Stimulated activated CD4-positive, alpha-beta T cell treated with anti-CD3 and anti-CD28 coated beads, Interleukin-4, amount 100 ng/mL, for 48 hours (primary cell): Measurements from ENCODE around the gene ATAD3B.
A peak's percentile ranks its signal among the peaks of the same experiment; 100 is the strongest.
"Not testable (repeated sequence)": the region's sequence is repeated elsewhere in the genome, so short reads cannot be mapped to it uniquely, and the experiment has no call there.

Source experiments
- DNase-seq, 2 donors: peaks; one replicate each; pipeline ENCODE4 v3.0.0-alpha.2; 2020; ENCODE audit warnings: low read depth in 2 of 2

Gene ATAD3B

DNA sequence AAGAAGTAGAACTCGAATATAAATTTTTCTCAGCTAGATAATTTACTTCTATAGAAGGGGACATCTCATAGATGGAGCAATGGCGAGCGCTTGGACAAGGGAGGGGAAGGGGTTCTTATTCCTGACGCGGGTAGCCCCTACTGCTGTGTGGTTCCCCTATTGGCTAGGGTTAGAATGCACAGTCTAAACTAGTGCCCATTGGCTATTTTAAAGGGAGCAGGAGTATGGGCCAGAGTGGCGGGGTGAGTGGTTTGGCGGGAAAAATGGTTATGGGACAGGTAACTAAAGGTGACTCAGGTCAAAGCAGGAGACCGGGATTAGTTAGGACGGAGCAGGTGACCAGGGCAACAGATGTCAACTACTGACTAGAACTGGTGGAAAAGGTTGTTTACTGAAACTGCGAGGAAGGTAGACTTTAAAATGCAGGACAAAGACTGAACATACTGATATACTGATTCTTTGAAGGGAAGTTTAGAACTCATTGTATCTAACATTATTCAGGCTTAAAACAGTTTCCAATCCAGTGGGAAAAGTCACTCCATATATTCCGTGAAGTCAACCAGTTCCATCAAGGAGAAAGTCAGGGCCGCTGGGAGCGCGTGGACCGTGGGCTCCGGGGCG lies 39.5 kb downstream of the ATAD3B start:
- DNase-seq, result peak in 1 of 2 donors; percentile 9

GRCh38 chr1:1511533-1512285 lies 40.1 kb downstream of the ATAD3B start, which contains the start of gene ATAD3A:
TSS of gene ATAD3A (plus strand) at chr1:1512162. CDS start at chr1:1512269, 107 bp downstream.
- DNase-seq, result peak; percentile 93 to 97

GRCh38 chr1:1512425-1512824 lies 40.9 kb downstream of the ATAD3B start:
- DNase-seq, result not testable (repeated sequence)

DNA sequence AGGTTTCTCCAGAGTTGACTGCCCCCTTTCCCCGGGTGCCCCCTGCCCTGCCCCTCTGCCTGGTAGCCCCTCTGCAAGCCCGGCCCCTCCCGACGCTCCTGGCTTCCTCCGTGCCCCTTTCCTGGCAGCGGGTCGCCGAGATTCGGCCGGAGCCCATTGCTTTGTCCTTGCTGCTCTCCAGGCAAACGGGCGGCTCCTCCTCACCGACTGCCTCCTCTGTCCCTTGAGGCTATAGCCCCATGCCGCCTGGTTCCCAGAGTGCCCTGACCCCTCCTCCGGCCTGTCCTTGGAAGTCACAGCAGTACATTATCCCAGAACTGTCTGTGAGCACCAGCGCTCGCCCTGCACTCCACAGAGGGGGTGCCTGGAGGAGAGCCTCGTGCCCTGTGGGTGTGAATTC lies 42.1 kb downstream of the ATAD3B start:
- DNase-seq, result not testable (repeated sequence)

GRCh38 chr1:1514376-1514775 lies 42.8 kb downstream of the ATAD3B start:
- not testable (repeated sequence) for DNase-seq

DNA sequence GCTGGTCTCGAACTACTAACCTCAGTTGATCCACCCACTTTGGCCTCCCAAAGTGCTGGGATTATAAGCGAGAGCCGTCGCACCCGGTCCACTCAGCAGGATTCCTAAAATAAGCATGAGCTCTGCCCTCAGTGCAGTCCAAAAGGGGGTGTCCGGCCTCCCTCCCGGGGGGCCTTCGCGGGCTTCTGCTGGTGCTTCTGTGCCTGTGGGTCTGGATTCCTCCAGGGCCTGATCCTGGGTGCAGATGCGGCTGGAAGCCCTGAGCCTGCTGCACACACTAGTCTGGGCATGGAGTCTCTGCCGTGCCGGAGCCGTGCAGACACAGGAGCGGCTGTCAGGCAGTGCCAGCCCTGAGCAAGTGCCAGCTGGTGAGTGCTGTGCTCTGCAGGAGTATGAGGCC lies 45.4 kb downstream of the ATAD3B start:
- not testable (repeated sequence) for DNase-seq

GRCh38 chr1:1517973-1518620 lies 46.5 kb downstream of the ATAD3B start:
- DNase-seq, result no peak

GRCh38 chr1:1518621-1519007 lies 47.0 kb downstream of the ATAD3B start:
- not testable (repeated sequence) for DNase-seq

DNA sequence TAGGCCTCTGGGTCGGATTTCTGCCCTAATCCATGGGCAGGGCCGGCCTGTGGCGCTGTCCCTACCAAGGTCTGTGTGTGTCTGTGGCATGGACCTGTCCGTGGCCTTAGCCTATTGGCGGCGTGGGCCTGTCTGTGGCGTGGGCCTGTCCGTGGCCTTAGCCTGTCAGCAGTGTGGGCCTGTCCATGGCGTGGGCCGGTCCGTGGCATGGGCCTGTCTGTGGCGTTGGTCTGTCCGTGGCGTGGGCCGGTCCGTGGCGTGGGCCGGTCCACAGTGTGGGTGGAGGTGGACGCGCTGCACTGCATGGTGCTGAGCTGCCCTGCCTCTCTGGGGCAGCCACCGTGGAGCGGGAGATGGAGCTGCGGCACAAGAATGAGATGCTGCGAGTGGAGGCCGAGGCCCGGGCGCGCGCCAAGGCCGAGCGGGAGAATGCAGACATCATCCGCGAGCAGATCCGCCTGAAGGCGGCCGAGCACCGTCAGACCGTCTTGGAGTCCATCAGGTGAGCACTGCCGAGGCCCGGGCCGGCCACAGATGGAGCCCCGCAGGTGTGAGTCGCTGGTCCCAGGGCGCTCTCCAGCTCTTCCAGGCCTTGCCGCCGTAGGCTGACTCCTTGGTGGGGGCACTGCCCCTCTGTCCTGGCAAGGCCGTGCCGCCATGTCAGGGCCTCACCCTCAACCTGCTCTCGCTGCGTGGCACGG lies 48.4 kb downstream of the ATAD3B start:
- not testable (repeated sequence) for DNase-seq

DNA sequence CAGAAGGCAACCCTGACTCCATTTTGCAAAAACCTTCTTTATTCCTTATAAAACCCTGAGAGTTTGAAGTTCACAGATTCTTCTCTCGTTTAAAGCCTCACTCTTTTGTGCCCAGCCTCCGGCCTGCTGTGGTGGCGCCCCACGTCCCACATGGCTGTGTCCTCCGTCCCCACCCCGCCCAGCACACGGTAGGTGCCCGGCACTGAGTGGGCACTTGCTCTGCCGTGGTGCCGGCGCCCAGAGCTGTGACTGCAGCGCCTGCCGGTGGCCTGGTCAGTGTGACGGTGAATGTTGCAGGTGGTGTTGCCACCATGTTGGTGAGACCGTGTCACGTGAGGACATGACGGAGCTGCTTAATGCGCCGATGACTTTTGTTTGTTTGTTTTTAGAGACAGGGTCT lies 49.8 kb downstream of the ATAD3B start:
- no peak for DNase-seq

DNA sequence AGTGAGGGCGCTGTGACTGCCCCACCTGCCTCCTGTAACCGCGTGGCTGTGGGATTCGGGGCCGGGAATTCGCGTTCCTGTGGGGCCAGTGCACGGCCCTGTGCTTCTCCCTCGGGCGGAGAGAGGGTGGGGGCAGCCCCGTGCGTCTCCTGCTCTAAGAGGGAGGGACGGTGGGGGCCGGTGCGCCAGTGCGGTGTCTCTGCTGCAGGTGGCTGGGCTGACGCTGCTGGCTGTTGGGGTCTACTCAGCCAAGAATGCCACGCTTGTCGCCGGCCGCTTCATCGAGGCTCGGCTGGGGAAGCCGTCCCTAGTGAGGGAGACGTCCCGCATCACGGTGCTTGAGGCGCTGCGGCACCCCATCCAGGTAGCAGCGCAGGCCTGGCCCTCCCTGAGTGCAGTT lies 51.0 kb downstream of the ATAD3B start:
- DNase-seq, result not testable (repeated sequence)

DNA sequence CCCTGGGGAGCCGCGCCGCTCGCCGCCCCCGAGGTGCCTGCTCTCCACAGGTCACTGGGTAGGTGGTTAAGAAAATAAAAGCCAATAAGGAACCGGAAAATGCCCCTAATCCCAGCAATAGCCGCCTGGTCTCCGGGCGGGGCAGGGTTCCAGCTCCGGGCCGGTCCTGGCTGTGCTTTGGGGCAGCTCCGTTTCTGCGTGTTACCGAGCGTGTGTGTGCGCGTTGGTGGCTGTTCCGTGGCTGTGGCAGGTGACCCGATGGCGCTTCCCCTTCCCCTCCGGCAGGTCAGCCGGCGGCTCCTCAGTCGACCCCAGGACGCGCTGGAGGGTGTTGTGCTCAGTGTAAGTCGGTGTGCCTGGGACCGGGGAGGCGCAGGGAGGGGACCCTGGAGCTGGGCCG lies 51.7 kb downstream of the ATAD3B start:
- not testable (repeated sequence) for DNase-seq

- DNase-seq, result not testable (repeated sequence)
Measured at GRCh38 chr1:1523651-1524050, 52.1 kb downstream of the ATAD3B start.

GRCh38 chr1:1524750-1525383 lies 53.3 kb downstream of the ATAD3B start:
- not testable (repeated sequence) for DNase-seq

DNA sequence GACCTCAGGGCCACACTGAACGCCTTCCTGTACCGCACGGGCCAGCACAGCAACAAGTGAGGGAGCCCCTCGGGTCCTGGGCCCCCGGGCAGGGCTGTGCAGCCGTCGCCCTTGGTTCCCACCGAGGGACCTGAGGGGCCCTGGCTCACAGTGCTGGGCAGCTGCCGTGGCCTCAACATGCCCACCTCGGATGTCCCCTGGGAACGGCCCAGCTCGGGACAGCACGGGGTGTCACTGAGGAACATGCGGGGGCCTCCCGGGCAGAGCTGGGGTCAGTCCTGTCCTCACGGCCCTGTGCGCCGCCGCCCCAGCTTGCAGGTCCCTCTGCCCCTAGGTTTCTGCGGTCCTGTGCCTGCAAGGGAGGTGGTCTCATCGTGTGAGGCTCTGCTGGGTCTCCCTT lies 54.9 kb downstream of the ATAD3B start:
- DNase-seq, result not testable (repeated sequence)

DNA sequence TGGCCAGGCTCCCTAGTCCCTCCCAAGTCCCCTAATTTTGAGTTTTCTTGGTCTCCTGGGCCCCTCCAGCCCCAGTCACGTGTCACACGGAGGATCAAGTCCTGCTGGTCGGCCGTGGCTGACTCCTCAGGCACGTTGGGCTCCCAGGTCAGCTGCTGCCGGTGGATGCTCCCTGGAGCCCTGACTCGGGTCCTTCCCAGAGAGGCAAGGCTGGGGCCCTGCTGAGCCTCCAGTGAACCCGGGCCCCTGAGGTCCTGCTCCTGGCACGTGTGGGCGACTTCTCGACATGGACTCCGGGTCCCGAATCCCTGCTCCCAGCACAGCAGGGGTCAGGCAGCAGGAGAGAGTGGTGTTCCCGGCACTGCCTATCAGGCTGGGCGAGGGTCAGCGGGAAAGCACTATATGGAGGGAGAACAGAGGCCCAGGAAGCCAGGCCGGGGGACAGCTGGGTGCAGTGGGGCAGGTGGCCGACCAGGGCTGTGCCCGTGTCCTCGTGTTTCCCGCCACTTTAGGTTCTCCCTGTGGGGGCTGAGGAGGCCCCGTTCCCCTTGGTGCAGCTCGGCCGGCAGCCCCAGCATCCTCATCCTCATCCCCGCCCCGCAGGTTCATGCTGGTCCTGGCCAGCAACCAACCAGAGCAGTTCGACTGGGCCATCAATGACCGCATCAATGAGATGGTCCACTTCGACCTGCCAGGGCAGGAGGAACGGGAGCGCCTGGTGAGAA lies 55.7 kb downstream of the ATAD3B start:
- DNase-seq, result no peak

DNA sequence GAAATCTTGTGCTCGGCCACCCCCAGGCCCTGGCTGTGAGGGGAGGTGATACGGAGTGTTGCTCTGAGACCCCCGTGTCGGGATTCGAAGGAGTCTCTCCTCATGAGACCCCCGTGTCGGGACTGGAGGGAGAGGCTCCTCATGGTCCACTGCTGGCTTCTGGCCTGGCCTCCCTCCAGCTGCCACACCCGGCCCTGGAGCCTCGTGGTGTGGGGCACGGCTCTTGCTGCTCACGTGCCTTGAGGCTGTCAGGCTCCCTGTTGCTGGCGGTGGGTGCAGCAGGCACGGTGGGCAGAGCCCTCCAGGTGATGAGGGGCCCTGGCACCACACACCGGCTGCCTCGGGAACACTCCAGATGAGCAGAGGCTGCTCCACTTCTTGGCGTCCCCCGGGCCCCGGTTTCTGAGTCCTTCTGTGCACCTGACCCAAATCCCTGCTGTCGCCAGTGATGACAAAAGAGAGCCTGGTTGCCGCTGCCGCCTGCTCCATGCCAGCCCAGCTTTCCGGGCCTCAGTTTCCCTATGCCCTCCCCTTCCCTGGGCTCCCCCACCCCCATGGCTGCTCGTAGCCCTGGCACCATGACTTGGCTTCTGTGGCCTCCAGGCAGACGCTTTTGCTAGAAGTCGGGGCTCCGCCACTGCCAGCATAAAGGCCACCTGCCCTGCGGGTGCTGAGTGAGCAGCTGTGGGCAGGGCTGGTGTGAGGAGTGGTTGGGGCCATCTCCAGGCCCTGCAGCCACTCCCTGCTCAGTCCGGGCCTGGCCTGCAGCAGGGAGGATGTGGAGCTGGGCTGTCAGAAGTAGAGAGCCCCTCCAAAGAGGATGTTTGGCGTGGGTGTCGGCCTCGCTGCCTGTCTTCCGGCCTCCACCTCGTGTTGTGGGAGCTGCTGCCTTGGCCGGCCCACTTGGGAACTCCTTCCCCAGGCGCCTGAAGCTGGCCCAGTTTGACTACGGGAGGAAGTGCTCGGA lies 57.0 kb downstream of the ATAD3B start:
- no peak for DNase-seq

DNA sequence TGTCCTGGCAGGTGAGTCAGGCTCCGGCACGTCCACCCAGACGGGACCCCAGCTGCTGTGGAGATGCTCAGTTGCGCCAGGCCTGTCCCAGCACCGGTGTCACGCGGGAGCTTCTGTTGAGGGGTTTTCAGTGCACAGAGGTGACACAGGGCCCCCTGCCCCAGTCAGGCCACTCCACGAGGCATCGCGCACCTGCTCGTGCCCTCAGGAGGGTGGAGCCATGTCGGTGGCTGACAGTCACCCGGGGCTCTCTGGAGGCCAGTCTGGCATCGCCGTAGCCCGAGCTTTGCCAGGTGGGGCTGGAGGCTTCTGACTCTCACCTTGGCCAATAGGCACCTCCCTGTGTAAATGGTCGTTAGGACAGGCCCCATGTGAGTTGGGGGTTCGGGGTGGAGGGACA lies 57.8 kb downstream of the ATAD3B start:
- no peak for DNase-seq

GRCh38 chr1:1529936-1530335 lies 58.4 kb downstream of the ATAD3B start:
- DNase-seq, result no peak

GRCh38 chr1:1531947-1532346 lies 60.4 kb downstream of the ATAD3B start:
- no peak for DNase-seq
